ENCODE data around the gene QKI.

Gene QKI

DNA sequence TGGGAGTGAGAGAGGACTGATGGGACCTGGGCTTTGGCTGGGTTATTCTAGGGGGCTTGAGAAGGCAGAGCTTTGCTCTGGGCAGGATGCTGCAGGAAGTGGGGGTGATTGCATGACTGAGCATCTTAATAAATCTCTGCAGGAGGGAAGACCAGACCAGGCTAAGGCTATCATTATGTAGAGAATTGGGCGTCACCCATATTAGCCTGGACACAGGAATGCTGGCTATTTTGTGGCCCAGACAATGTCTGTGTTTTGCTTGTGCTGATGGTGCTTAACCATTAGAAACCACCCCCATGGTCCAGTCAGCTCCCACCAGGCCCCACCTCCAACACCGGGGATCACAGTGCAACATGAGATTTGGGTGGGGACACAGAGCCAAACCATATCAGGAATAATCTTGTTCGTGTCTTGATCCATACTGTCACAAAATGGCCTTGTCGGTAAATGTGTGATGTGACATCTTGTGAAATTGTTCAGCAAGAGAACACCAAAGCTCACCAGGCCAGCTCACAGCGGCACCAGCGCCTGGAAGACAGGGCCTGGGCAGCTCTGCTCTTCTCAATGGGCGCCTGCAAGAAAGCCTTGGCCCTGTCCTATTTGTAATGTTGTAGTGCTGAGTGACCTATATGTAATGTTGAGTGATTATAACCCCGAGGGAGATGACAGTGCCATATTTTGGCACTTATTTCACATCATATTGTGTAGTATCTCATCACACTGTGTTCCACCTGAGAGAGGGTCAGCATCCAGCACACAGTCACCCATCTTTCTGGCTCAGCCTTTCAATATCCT, 211.8 kb downstream of the QKI start:
- no peak for DNase-seq

DNA sequence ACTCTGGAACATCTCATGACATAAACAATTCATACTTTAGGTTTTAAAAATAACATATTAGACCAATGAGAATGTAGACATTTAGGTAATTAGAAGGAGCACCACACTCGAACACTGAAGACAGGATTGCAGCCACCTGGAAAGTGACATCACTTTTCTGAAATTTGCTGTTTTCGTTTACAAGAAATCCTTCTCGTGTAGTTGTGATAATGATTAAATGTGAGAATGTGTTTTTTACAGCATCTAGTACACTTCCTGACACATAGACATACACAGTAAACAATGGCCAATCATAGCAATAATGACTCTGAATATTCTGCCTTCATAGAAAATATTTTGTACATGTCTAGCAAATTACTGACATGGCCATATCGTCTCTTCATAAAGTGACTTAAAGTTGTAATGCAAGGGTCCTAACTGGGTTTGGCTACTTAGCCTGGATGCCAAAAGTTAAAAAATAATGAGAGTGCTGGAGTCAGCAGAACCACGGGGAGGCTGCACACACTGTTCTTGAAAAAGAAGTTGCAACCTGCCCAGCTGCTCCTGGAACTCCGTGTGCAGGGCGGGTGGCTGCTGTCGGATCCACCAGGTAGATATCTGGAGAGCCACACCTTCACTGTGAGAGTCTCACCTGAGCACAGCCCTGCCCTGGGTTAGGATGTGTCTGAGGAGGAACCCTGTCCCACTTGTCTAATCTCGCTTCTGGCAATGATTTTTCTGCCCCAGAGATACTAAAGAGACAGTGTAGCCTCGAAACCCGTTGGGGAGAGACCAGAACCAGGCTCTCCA, 212.9 kb downstream of the QKI start:
- DNase-seq = no peak
